Skin of body (tissue), 3 donors: ENCODE measurements around the gene XAGE2. TPM values are rescaled to one million over a fixed set of nuclear protein-coding genes. Genes with fewer than 3 reads are reported as not detected.

Source experiments
- DNase-seq: peaks from one replicate; lab custom pipeline; 2025; lab: John Stamatoyannopoulos, UW
- small RNA-seq: library from RNA; depleted of rRNA; stranded (forward); fragments of <200 nt; gene quantifications from one replicate; pipeline ENCODE3, GENCODE V24; 2014; ENCODE audit warnings: low replicate concordance
- total RNA-seq: library from RNA; depleted of rRNA; stranded (reverse); fragments of >200 nt; gene quantifications from one replicate; pipeline ENCODE4 v1.2.3, GENCODE V29; 2014

Gene XAGE2
- total RNA-seq, 1 donor from 2014 or later = 0.69 TPM

GRCh38 chrX:52424656-52425055 is 55.8 kb downstream of the XAGE2 start:
- DNase-seq = no peak

Small RNA genes within 50 kb of the gene (small RNA-seq; reads per million reads assigned to genes)
- gene MIR8088 = not detected

Other genes with a start within 250 kb of the XAGE2 start
- 18.0 TPM for gene MAGED4, start 184.1 kb upstream of the XAGE2 start, total RNA-seq
- gene XAGE1A, start 126.8 kb downstream of the XAGE2 start, total RNA-seq = not detected
- not detected for gene XAGE1B, start 148.0 kb downstream of the XAGE2 start, total RNA-seq